Dendritic cell treated with granulocyte-macrophage colony-stimulating factor and Interleukin-4, amounts not matched to agents 40 ng/mL and 50 ng/mL, for 4 days (primary cell): ENCODE measurements around the gene KLHL26.

Experiments used
- H3K27ac Mint-ChIP-seq: one replicate; pipeline ENCODE4 v1.8.0; 2022; ENCODE audit warnings: mild to moderate bottlenecking, mixed read lengths
- H3K27me3 Mint-ChIP-seq: one replicate; pipeline ENCODE4 v1.8.0; 2022; ENCODE audit warnings: mild to moderate bottlenecking, mixed read lengths
- H3K36me3 Mint-ChIP-seq: one replicate; pipeline ENCODE4 v1.8.0; 2022; ENCODE audit warnings: low read depth, mixed read lengths
- H3K4me1 Mint-ChIP-seq: one replicate; pipeline ENCODE4 v1.8.0; 2022; ENCODE audit warnings: low read depth, mixed read lengths
- H3K4me3 Mint-ChIP-seq: one replicate; pipeline ENCODE4 v1.8.0; 2022; ENCODE audit warnings: mild to moderate bottlenecking, moderate library complexity, mixed read lengths
- H3K9me3 Mint-ChIP-seq: one replicate; pipeline ENCODE4 v1.8.0; 2022; ENCODE audit warnings: mixed read lengths
- intact Hi-C: fragments of 100-400 bp; cut with micrococcal nuclease; formaldehyde crosslinking; loops from one replicate; pipeline ENCODE4 v1.15.0; 2022

The KLHL26 gene

GRCh38 chr19:18718015-18718526 is 81.2 kb downstream of the KLHL26 start:
- Mint-ChIP-seq H3K4me1 (peaks cover 23% of the 10 kb centered on the region), H3K9me3 (no peaks in the 10 kb centered on the region), H3K36me3 (peaks cover 35% of the 10 kb centered on the region), H3K27ac (no peak overlapping the region), H3K27me3 (no peaks in the 10 kb centered on the region), H3K4me3 (no peak overlapping the region)
- intact Hi-C loops = no loop called here

GRCh38 chr19:18718846-18719458 is 82.1 kb downstream of the KLHL26 start:
- H3K4me3 Mint-ChIP-seq = no peak overlapping the region
- no peak overlapping the region for H3K27ac Mint-ChIP-seq
- peaks cover 40% of the 10 kb centered on the region for H3K36me3 Mint-ChIP-seq
- no peaks in the 10 kb centered on the region for H3K27me3 Mint-ChIP-seq
- no peaks in the 10 kb centered on the region for H3K9me3 Mint-ChIP-seq
- intact Hi-C loops = no loop called here
- peaks cover 23% of the 10 kb centered on the region for H3K4me1 Mint-ChIP-seq

GRCh38 chr19:18719541-18719940 is 82.7 kb downstream of the KLHL26 start:
- H3K4me1 Mint-ChIP-seq = peaks cover 23% of the 10 kb centered on the region
- H3K27ac Mint-ChIP-seq = no peak overlapping the region
- intact Hi-C loops = no loop called here
- no peak overlapping the region for H3K4me3 Mint-ChIP-seq
- H3K36me3 Mint-ChIP-seq = peaks cover 41% of the 10 kb centered on the region
- H3K27me3 Mint-ChIP-seq = no peaks in the 10 kb centered on the region
- H3K9me3 Mint-ChIP-seq = no peaks in the 10 kb centered on the region
